ENCODE results near the gene YWHAE.
"Not testable (repeated sequence)": the region's sequence is repeated elsewhere in the genome, so short reads cannot be mapped to it uniquely, and the experiment has no call there.

YWHAE gene

DNA sequence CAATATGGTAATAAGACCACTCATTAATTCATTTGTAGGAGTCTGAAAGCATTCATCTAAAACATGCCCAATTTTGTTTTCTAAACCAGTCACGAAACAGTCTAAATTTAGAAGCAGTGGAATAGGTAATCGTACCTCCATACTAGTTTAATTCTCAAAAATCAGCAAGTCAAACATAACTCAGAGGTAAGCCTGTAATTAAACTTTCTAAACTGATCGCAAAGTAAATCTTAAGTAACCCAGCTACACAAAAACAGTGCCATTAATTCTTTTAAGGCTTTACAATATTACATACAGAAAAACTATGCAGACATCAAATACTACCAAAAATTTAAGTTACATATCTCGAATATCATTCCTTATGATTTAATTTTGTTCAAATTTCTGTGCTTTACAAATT lies 31.4 kb downstream of the YWHAE start:
- no peak overlapping the region for H3K27ac ChIP-seq

DNA sequence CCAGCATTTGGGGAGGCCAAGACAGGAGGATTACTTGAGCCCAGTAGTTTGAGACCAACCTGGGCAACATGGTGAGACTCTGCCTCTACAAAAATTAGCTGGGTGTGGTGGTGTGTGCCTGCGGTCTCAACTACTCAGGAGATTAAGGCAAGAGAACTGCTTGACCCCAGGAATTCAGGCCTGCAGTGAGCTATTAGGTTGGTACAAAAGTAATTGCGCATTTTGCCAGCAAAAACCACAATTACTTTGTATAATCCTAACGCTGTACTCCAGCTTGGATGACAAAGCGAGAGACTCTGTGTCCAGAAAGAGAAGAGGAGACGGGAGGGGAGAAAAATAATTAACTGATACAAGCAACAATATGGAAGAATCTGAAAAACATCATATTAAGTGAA lies 32.7 kb downstream of the YWHAE start:
- H3K27ac ChIP-seq = peak overlapping the region; percentile 21
- TF ChIP-seq, protein P1, sequence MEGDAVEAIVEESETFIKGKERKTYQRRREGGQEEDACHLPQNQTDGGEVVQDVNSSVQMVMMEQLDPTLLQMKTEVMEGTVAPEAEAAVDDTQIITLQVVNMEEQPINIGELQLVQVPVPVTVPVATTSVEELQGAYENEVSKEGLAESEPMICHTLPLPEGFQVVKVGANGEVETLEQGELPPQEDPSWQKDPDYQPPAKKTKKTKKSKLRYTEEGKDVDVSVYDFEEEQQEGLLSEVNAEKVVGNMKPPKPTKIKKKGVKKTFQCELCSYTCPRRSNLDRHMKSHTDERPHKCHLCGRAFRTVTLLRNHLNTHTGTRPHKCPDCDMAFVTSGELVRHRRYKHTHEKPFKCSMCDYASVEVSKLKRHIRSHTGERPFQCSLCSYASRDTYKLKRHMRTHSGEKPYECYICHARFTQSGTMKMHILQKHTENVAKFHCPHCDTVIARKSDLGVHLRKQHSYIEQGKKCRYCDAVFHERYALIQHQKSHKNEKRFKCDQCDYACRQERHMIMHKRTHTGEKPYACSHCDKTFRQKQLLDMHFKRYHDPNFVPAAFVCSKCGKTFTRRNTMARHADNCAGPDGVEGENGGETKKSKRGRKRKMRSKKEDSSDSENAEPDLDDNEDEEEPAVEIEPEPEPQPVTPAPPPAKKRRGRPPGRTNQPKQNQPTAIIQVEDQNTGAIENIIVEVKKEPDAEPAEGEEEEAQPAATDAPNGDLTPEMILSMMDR (IDR thresholded peaks at IDR 0.05) = no peak
- TF ChIP-seq ZFX (IDR thresholded peaks at IDR 0.05; ENCODE audit: borderline replicate concordance) = no peak

More for the DNA sequence above, 31.4 kb downstream of the YWHAE start:
- TF ChIP-seq, protein P1 (IDR thresholded peaks at IDR 0.05) = no peak
- no peak for TF ChIP-seq ZFX (IDR thresholded peaks at IDR 0.05; ENCODE audit: borderline replicate concordance)

DNA sequence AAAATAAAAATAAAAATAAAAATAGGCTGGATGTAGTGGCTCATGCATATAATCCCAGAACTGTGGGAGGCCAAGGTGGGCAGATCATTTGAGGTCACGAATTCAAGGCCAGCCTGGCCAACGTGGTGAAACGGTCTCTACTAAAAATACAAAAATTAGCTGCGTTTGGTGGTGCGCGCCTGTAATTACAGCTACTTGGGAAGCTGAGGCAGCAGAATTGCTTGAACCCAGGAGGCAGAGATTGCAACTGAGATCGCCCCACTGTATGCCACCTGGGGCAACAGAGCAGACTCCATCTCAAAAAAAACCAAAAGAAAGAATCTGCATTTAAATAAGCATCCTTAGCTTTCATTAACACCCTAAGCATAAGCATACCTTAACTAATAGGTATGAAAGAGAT lies 33.8 kb downstream of the YWHAE start:
- TF ChIP-seq ZFX (IDR thresholded peaks at IDR 0.05; ENCODE audit: borderline replicate concordance) = no peak
- TF ChIP-seq, protein P1 (IDR thresholded peaks at IDR 0.05) = no peak
- H3K27ac ChIP-seq = peak overlapping the region; percentile 29; the same call in 1 of the 2 replicates

DNA sequence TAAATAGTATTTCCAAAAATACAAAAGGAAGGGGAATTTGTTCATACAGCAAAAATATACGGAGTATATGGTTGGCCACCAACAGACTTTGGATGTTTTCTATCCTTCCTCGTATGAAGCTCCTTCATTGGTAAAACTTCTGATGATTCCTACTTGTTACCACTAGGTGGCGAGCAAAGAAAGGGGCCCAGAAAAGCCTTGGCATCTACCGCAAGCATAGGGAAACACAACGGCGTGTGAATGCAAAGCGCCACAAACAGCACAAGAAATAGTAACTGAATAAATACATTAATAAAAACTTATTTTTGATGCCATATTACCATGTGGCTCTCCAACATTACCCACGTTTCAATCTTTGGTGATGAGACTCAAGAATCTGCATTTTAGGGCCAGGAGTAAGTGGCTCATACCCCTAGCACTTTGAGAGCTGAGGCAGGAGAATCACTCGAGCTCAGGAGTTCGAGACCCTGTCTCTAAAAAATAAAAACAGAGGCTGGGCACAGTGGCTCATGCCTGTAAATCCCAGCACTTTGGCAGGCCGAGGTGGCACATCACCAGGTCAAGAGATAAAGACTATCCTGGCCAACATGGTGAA lies 34.5 kb downstream of the YWHAE start:
- no peak for TF ChIP-seq ZFX (IDR thresholded peaks at IDR 0.05; ENCODE audit: borderline replicate concordance)
- TF ChIP-seq, protein P1 (IDR thresholded peaks at IDR 0.05) = peak; percentile 96
- H3K27ac ChIP-seq = peak overlapping the region; percentile 29; the same call in 1 of the 2 replicates

DNA sequence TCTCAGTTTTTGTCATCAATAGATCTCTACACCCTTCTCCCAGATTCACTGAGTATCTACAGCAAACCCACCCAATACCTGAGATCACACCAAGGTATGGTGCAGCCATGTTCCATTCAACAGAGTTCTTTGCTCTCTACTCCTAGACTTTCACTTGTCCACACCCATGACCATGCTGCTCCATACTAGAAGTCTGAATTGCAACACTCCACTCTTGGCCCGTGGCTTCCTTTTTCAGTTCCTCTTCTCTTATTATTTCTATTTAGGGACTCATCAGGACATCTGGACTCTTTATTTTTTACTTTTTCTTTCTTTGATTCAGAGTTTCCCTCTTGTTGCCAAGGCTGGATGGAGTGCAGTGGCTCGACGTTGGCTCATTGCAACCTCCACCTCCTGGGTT lies 37.1 kb downstream of the YWHAE start:
- TF ChIP-seq ZFX (IDR thresholded peaks at IDR 0.05; ENCODE audit: borderline replicate concordance) = no peak
- TF ChIP-seq, protein P1 (IDR thresholded peaks at IDR 0.05) = no peak
- H3K27ac ChIP-seq = no peak overlapping the region; the same call in 1 of the 2 replicates

DNA sequence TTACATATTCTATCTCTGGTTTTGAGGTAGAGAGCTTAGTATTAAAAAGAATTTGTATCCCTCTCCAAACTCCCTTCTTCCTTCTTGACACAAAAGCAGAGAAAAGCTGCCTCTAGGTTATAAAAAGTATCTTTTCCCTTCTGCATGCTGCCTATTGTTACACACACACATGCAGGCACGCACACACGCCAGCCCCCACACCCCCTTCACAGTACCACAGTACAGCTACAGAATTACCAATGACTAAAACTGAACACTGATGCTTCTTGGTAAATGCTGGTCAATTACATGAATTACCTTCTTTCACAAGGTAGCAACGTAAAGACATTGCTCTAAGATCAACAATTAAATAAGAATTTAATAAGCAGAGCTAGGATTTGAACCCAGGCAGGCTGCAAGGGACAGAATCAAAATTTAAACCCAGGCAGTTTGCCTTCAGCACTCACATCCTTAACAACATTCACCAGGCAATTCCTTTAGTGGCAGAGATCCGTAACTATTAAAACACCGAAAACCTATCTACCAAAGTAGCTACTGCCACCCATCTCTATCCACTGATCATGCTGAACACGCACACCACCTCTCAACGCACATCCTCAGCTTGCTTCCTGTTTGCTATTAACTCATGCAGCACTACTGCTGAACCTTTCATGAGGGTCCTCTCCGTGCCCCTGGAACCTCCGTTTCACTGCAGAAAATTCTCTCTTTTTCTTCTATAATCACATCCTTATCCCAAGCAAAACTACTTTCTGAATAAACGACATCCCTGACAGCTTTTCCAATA lies 37.8 kb downstream of the YWHAE start:
- TF ChIP-seq ZFX (IDR thresholded peaks at IDR 0.05; ENCODE audit: borderline replicate concordance) = no peak
- TF ChIP-seq, protein P1 (IDR thresholded peaks at IDR 0.05) = no peak
- H3K27ac ChIP-seq = no peak overlapping the region; the same call in 1 of the 2 replicates

DNA sequence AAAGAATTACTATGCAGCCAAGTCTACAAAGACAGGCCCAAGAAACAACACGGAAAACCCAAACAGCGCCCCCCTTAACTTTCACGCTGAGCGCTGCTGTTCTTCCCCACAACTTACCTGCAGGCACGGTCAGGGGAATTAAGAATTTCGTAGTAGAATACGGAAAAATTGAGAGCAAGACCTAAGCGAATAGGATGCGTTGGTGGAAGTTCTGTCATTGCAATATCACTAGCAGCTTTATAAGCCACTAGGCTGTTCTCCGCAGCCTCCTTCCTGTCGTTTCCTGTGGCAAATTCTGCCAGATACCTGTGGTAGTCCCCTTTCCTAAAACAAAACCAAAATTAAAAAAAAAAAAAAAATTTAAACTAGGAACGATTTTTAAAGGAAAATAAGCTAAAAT lies 39.0 kb downstream of the YWHAE start:
- no peak overlapping the region for H3K27ac ChIP-seq
- TF ChIP-seq, protein P1 (IDR thresholded peaks at IDR 0.05) = no peak
- TF ChIP-seq ZFX (IDR thresholded peaks at IDR 0.05; ENCODE audit: borderline replicate concordance) = no peak

DNA sequence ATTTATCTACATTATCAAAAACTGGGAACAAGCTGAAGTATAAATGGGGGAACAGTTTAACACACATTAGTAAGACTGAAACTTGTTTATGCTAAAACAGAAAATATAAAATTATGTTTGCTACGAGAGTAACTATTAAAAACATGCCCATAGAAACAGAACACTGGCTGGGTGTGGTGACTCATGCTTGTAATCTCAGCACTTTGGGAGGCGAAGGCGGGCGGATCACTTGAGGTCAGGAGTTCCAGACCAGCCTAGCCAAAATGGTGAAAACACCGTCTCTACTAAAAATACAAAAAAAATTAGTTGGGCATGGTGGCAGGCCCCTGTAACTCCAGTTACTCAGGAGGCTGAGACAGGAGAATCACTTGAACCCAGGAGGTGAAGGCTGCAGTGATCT lies 39.7 kb downstream of the YWHAE start:
- H3K27ac ChIP-seq = not testable (repeated sequence)
